ENCODE data around the gene INMT.

- TF ChIP-seq TARDBP (IDR thresholded peaks at IDR 0.05) (no peak), SP1 (IDR thresholded peaks at IDR 0.05) (no peak), FOXA1 (IDR thresholded peaks at IDR 0.05) (no peak), FOXM1 (IDR thresholded peaks at IDR 0.05; ENCODE audit: borderline replicate concordance) (no peak), ZNF384 (IDR thresholded peaks at IDR 0.05) (no peak), ARNT (IDR thresholded peaks at IDR 0.05) (no peak), NFRKB (IDR thresholded peaks at IDR 0.05) (no peak)
These were observed at the start of gene INMT for GRCh38 chr7:30751696-30752273.
